Inferior parietal cortex (tissue), 1 donor: ENCODE data around the gene LRMDA.

Experiments used
- DNase-seq: peaks from one replicate; pipeline ENCODE4 v3.0.0-alpha.2; 2016; ENCODE audit errors: extremely low spot score

The LRMDA gene

GRCh38 chr10:75827587-75828021, 396.2 kb downstream of the LRMDA start:
- DNase-seq: no peak

- DNase-seq: no peak
Observed at GRCh38 chr10:75828413-75828812, 397.0 kb downstream of the LRMDA start.

- no peak for DNase-seq
Observed at GRCh38 chr10:75836064-75836463, 404.6 kb downstream of the LRMDA start.

- no peak for DNase-seq
Observed at GRCh38 chr10:75838486-75838885, 407.1 kb downstream of the LRMDA start.

GRCh38 chr10:75839020-75839419, 407.6 kb downstream of the LRMDA start:
- no peak for DNase-seq

GRCh38 chr10:75841266-75841665, 409.8 kb downstream of the LRMDA start:
- no peak for DNase-seq

GRCh38 chr10:75845176-75845947, 413.9 kb downstream of the LRMDA start:
- no peak for DNase-seq

- DNase-seq: no peak
Observed at GRCh38 chr10:75847477-75847876, 416.1 kb downstream of the LRMDA start.

- DNase-seq: no peak
Observed at GRCh38 chr10:75851580-75852345, 420.3 kb downstream of the LRMDA start.

GRCh38 chr10:75852851-75853484, 421.5 kb downstream of the LRMDA start:
- DNase-seq: no peak

- no peak for DNase-seq
Observed at GRCh38 chr10:75857269-75857846, 425.9 kb downstream of the LRMDA start.

- DNase-seq: no peak
Observed at GRCh38 chr10:75857896-75858295, 426.5 kb downstream of the LRMDA start.

GRCh38 chr10:75858339-75858738, 426.9 kb downstream of the LRMDA start:
- no peak for DNase-seq

- no peak for DNase-seq
Observed at GRCh38 chr10:75859141-75859540, 427.7 kb downstream of the LRMDA start.

- DNase-seq: no peak
Observed at GRCh38 chr10:75860009-75860408, 428.6 kb downstream of the LRMDA start.

GRCh38 chr10:75861582-75861981, 430.2 kb downstream of the LRMDA start:
- DNase-seq: no peak

- DNase-seq: no peak
Observed at GRCh38 chr10:75862935-75863334, 431.5 kb downstream of the LRMDA start.

GRCh38 chr10:75864717-75865116, 433.3 kb downstream of the LRMDA start:
- no peak for DNase-seq

- DNase-seq: no peak
Observed at GRCh38 chr10:75865413-75866299, 434.2 kb downstream of the LRMDA start.

- no peak for DNase-seq
Observed at GRCh38 chr10:75866300-75866625, 434.8 kb downstream of the LRMDA start.

- DNase-seq: no peak
Observed at GRCh38 chr10:75866731-75867130, 435.3 kb downstream of the LRMDA start.
